ENCODE results near the gene CCND1. TPM values are rescaled to one million over a fixed set of nuclear protein-coding genes. Genes with fewer than 3 reads are reported as not detected.

Gene CCND1
- total and polyA plus RNA-seq, 2 of the 8 experiments (the other 6 are each of a cell fraction or from before 2014, with no cell fraction given): 64.5 to 170 TPM

- Histone ChIP-seq H3K9ac (replicated peaks in 1 of 4; ENCODE audit: extremely low read depth in 1 of 4, low read depth in 3 of 4, low read length in 3 of 4) (no peak overlapping the region), H3K4ac (replicated peaks; ENCODE audit: insufficient read length, low read depth, low read length) (no peak overlapping the region), H3K79me1 (ENCODE audit: low read depth, low read length) (peaks cover 6% of the 10 kb centered on the region), H4K91ac (replicated peaks; ENCODE audit: insufficient read length, low read length) (no peak overlapping the region), H3K9me3 (ENCODE audit: insufficient read depth in 2 of 2, low read depth in 1 of 2, low read length in 1 of 2) (no peaks in the 10 kb centered on the region), H3K4me2 (ENCODE audit: insufficient read depth in 1 of 2, low read depth in 2 of 2, low read length in 2 of 2) (no peak overlapping the region), H2BK20ac (ENCODE audit: low read length) (no peak overlapping the region), H3K18ac (ENCODE audit: extremely low read depth, low read length) (no peak overlapping the region; the same call in 1 of the 2 replicates), H3K23ac (ENCODE audit: insufficient read length) (no peak overlapping the region), H2AFZ (ENCODE audit: low read length) (no peak overlapping the region), H2BK120ac (replicated peaks; ENCODE audit: low read depth, low read length) (no peak overlapping the region), H2BK15ac (ENCODE audit: low read length) (no peak overlapping the region), H4K20me1 (replicated peaks in 1 of 2; ENCODE audit: control insufficient read depth in 1 of 2, insufficient read depth in 2 of 2, low read length in 2 of 2) (peaks cover 20 to 31% of the 10 kb centered on the region in 2 experiments), H3K23me2 (ENCODE audit: low read depth, low read length) (peaks cover 11% of the 10 kb centered on the region; the same call in 1 of the 2 replicates), H3K56ac (replicated peaks; ENCODE audit: insufficient read length, low read depth, low read length) (no peak overlapping the region), H3K79me2 (ENCODE audit: control insufficient read depth in 1 of 2, insufficient read depth in 2 of 2, low read length in 2 of 2) (peaks cover 0 to 34% of the 10 kb centered on the region in 2 experiments; a peak in 2 of 4 replicates), H2AK5ac (ENCODE audit: low read depth, low read length) (0 out of 2 replicates have a peak overlapping the region, but pooled peaks have one; percentile 6), H3K27me3 (replicated peaks in 1 of 4; ENCODE audit: control insufficient read depth in 3 of 4, extremely low read depth in 1 of 4, insufficient read depth in 3 of 4, low read length in 3 of 4) (0 out of 7 replicates have a peak, but pooled peaks cover 0 to 3% (median under 1%) of the 10 kb centered on the region in 4 experiments), H2BK5ac (ENCODE audit: low read depth, low read length) (0 out of 2 replicates have a peak overlapping the region, but pooled peaks have one; percentile 35), H3K4me3 (ENCODE audit: extremely low read depth in 1 of 4, insufficient read depth in 2 of 4, low read depth in 3 of 4, low read length in 4 of 4) (no peak overlapping the region), H3K27ac (ENCODE audit: low read depth, low read length) (no peak overlapping the region), H4K8ac (ENCODE audit: extremely low read depth, insufficient read depth, low read length) (peak overlapping the region; percentile 14; the same call in 1 of the 2 replicates), H2BK12ac (ENCODE audit: low read depth, low read length) (no peak overlapping the region), H3K14ac (ENCODE audit: insufficient read length) (no peak overlapping the region), H4K5ac (ENCODE audit: insufficient read length, low read depth, low read length) (no peak overlapping the region), H3K36me3 (ENCODE audit: control insufficient read depth in 2 of 4, insufficient read depth in 4 of 4, low read length in 3 of 4) (peaks cover 27 to 61% (median 45%) of the 10 kb centered on the region in 4 experiments; a peak in 7 of 8 replicates), H3K4me1 (replicated peaks in 1 of 4; ENCODE audit: control insufficient read depth in 3 of 4, insufficient read depth in 4 of 4, low read length in 3 of 4) (peaks cover 0 to 9% (median 5%) of the 10 kb centered on the region in 4 experiments; a peak in 5 of 7 replicates)
- no peak for DNase-seq (ENCODE audit: low read depth in 1 of 2, low spot score in 2 of 2)
- 93% methylated on average over 12 of the region's 20 CpGs; no CpG with 5 or more reads in 1 of the 2 experiments for WGBS, 2 experiments (ENCODE audit: extremely low coverage in 1 of 2, insufficient coverage in 1 of 2, insufficient read length in 1 of 2, insufficient replicate concordance in 2 of 2, low coverage in 1 of 2, low lambda C conversion rate in 2 of 2, missing lambda C conversion rate in 1 of 2)
- TF ChIP-seq EGR1 (IDR thresholded peaks at IDR 0.05; ENCODE audit: borderline replicate concordance, low read depth, low read length): no peak
- TF ChIP-seq MAFK (IDR thresholded peaks at IDR 0.05; ENCODE audit: low read depth, low read length): no peak
- no peak for TF ChIP-seq SP1 (IDR thresholded peaks at IDR 0.05; ENCODE audit: low read depth, low read length)
- TF ChIP-seq RAD21 (IDR thresholded peaks at IDR 0.05 in 1 of 2, conservative IDR thresholded peaks at IDR 0.05 in 1 of 2; ENCODE audit: low read depth in 2 of 2, low read length in 2 of 2): no peak
- CTCF ChIA-PET (ENCODE audit: partially characterized antibody): interaction anchor here (0.6 to 5.5 kb wide), 25 partner anchors 11 to 552 kb away, joined by 3 to 36 read pairs (median 4); partner anchors contain the start of gene MYEOV
- POLR2A ChIA-PET (ENCODE audit: partially characterized antibody): interaction anchor here (0.7 to 13.2 kb wide), 12 partner anchors 13 to 703 kb away, joined by 3 to 197 read pairs (median 4); partner anchors contain the start of genes LTO1 and MYEOV
- no peak for FAIRE-seq
Observed at GRCh38 chr11:69644962-69645675, 4.2 kb downstream of the CCND1 start.

Measured in H1 (cell line).